GM18868 (cell line): ENCODE data around the gene BEST3.
"Not testable (repeated sequence)": the region's sequence is repeated elsewhere in the genome, so short reads cannot be mapped to it uniquely, and the experiment has no call there.

ENCODE experiments used
- ATAC-seq: cut with Tn5 transposase; IDR thresholded peaks from one replicate; pipeline ENCODE4 v1.9.1; 2021; ENCODE audit warnings: mild to moderate bottlenecking, moderate library complexity; ENCODE audit not compliant: unreplicated experiment

Gene BEST3

GRCh38 chr12:69688471-69689427 lies 10.4 kb downstream of the BEST3 start:
- ATAC-seq, result peak; percentile 65

GRCh38 chr12:69688021-69688420 lies 11.1 kb downstream of the BEST3 start:
- ATAC-seq, result no peak

- ATAC-seq, result no peak
Observed at GRCh38 chr12:69687390-69687789, 11.7 kb downstream of the BEST3 start.

- no peak for ATAC-seq
Observed at GRCh38 chr12:69686731-69687130, 12.4 kb downstream of the BEST3 start.

GRCh38 chr12:69685810-69686209 lies 13.3 kb downstream of the BEST3 start:
- peak; percentile 61 for ATAC-seq

GRCh38 chr12:69684466-69684865 lies 14.6 kb downstream of the BEST3 start:
- ATAC-seq, result no peak

- no peak for ATAC-seq
Observed at GRCh38 chr12:69682110-69682755, 16.9 kb downstream of the BEST3 start.

GRCh38 chr12:69679119-69679518 lies 20.0 kb downstream of the BEST3 start:
- ATAC-seq, result no peak

GRCh38 chr12:69676257-69677012 lies 22.7 kb downstream of the BEST3 start:
- ATAC-seq, result no peak

GRCh38 chr12:69672195-69672594 lies 26.9 kb downstream of the BEST3 start:
- no peak for ATAC-seq

GRCh38 chr12:69671597-69671996 lies 27.5 kb downstream of the BEST3 start:
- ATAC-seq, result no peak

GRCh38 chr12:69666798-69667197 lies 32.3 kb downstream of the BEST3 start:
- no peak for ATAC-seq

- ATAC-seq, result not testable (repeated sequence)
Observed at GRCh38 chr12:69664930-69665377, 34.1 kb downstream of the BEST3 start.

GRCh38 chr12:69663726-69664125 lies 35.4 kb downstream of the BEST3 start:
- no peak for ATAC-seq

- ATAC-seq, result no peak
Observed at GRCh38 chr12:69662764-69663163, 36.3 kb downstream of the BEST3 start.

GRCh38 chr12:69661386-69661785 lies 37.7 kb downstream of the BEST3 start:
- ATAC-seq, result no peak

GRCh38 chr12:69660164-69660863 lies 38.8 kb downstream of the BEST3 start:
- no peak for ATAC-seq

GRCh38 chr12:69658203-69658602 lies 40.9 kb downstream of the BEST3 start:
- ATAC-seq, result no peak

- no peak for ATAC-seq
Observed at GRCh38 chr12:69657376-69658137, 41.5 kb downstream of the BEST3 start.
